SJSA1 (cell line): ENCODE measurements around the gene TUBGCP6. TPM values are rescaled to one million over a fixed set of nuclear protein-coding genes. Genes with fewer than 3 reads are reported as not detected.

Experiments
- DNase-seq, 2 experiments: peaks; one replicate each; pipeline ENCODE4 v3.0.0-alpha.2; 2015 to 2020; ENCODE audit warnings: low spot score in 2 of 2, low read depth in 1 of 2
- H3K27ac ChIP-seq: fragments of 250-450 bp; sonication (Bioruptor Pico); 2 replicates; pipeline ENCODE4 v1.5.1; 2020; ENCODE audit warnings: mild to moderate bottlenecking, moderate library complexity
- H3K27me3 ChIP-seq: fragments of 250-450 bp; sonication (Bioruptor Pico); replicated peaks from 2 replicates; pipeline ENCODE4 v1.5.1; 2020; ENCODE audit warnings: mild to moderate bottlenecking, moderate library complexity
- H3K36me3 ChIP-seq: fragments of 250-450 bp; sonication (Bioruptor Pico); 2 replicates; pipeline ENCODE4 v1.5.1; 2020; ENCODE audit warnings: mild to moderate bottlenecking
- H3K4me1 ChIP-seq: fragments of 250-450 bp; sonication (Bioruptor Pico); replicated peaks from 2 replicates; pipeline ENCODE4 v1.6.1; 2021; ENCODE audit warnings: mild to moderate bottlenecking
- H3K4me3 ChIP-seq: fragments of 250-450 bp; sonication (Bioruptor Pico); 2 replicates; pipeline ENCODE4 v1.5.1; 2020; ENCODE audit warnings: mild to moderate bottlenecking
- H3K9me3 ChIP-seq: fragments of 250-450 bp; sonication (Bioruptor Pico); replicated peaks from 2 replicates; pipeline ENCODE4 v1.5.1; 2020; ENCODE audit warnings: mild to moderate bottlenecking
- total RNA-seq: library from RNA; depleted of rRNA; stranded (reverse); fragments of >200 nt; shearing (Covaris generic); gene quantifications from 2 replicates; pipeline ENCODE4 v1.2.3, GENCODE V29; 2014

TUBGCP6 gene
- total RNA-seq, 1 experiment from 2014 or later = 17.4 TPM

DNA sequence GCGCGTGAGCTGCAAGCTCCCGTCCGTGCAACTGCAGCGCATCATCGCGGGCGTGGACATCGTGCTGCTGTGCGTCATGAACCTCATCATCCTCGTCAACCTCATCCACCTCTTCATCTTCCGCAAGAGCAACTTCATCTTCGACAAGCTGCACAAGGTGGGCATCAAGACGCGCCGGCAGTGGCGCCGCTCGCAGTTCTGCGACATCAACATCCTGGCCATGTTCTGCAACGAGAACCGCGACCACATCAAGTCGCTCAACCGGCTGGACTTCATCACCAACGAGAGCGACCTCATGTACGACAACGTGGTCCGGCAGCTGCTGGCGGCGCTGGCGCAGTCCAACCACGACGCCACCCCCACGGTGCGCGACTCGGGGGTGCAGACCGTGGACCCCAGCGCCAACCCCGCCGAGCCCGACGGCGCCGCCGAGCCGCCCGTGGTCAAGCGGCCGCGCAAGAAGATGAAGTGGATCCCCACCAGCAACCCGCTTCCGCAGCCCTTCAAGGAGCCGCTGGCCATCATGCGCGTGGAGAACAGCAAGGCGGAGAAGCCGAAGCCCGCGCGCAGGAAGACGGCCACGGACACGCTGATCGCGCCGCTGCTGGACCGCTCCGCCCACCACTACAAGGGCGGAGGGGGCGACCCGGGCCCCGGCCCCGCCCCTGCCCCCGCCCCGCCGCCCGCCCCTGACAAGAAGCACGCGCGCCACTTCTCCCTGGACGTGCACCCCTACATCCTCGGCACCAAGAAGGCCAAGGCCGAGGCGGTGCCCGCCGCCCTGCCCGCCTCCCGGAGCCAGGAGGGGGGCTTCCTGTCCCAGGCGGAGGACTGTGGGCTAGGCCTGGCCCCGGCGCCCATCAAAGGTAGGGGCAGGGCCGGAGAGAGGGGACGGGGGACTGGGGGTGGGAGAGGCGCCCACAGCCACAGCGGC, 67.0 kb downstream of the TUBGCP6 start:
- Histone ChIP-seq H3K9me3 (no peaks in the 10 kb centered on the region), H3K36me3 (no peaks in the 10 kb centered on the region), H3K4me3 (no peak overlapping the region), H3K27ac (no peak overlapping the region), H3K27me3 (no peaks in the 10 kb centered on the region), H3K4me1 (no peaks in the 10 kb centered on the region)
- DNase-seq = no peak

DNA sequence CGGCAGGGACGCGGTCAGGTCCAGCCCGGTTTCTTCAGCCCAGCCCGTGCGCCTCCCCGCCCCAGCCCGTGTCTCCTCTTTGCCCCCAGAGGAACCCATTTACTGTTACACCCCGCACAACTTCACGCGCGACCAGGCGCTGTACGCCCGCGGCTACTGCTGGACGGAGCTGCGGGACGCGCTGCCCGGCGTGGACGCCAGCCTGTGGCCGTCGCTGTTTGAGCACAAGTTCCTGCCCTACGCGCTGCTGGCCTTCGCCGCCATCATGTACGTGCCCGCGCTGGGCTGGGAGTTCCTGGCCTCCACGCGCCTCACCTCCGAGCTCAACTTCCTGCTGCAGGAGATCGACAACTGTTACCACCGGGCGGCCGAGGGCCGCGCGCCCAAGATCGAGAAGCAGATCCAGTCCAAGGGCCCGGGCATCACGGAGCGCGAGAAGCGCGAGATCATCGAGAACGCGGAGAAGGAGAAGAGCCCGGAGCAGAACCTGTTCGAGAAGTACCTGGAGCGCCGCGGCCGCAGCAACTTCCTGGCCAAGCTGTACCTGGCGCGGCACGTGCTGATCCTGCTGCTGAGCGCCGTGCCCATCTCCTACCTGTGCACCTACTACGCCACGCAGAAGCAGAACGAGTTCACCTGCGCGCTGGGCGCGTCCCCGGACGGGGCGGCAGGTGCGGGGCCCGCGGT, 67.8 kb downstream of the TUBGCP6 start:
- Histone ChIP-seq H3K4me1 (no peaks in the 10 kb centered on the region), H3K36me3 (no peaks in the 10 kb centered on the region), H3K27ac (no peak overlapping the region), H3K9me3 (no peaks in the 10 kb centered on the region), H3K4me3 (no peak overlapping the region), H3K27me3 (no peaks in the 10 kb centered on the region)
- no peak for DNase-seq

DNA sequence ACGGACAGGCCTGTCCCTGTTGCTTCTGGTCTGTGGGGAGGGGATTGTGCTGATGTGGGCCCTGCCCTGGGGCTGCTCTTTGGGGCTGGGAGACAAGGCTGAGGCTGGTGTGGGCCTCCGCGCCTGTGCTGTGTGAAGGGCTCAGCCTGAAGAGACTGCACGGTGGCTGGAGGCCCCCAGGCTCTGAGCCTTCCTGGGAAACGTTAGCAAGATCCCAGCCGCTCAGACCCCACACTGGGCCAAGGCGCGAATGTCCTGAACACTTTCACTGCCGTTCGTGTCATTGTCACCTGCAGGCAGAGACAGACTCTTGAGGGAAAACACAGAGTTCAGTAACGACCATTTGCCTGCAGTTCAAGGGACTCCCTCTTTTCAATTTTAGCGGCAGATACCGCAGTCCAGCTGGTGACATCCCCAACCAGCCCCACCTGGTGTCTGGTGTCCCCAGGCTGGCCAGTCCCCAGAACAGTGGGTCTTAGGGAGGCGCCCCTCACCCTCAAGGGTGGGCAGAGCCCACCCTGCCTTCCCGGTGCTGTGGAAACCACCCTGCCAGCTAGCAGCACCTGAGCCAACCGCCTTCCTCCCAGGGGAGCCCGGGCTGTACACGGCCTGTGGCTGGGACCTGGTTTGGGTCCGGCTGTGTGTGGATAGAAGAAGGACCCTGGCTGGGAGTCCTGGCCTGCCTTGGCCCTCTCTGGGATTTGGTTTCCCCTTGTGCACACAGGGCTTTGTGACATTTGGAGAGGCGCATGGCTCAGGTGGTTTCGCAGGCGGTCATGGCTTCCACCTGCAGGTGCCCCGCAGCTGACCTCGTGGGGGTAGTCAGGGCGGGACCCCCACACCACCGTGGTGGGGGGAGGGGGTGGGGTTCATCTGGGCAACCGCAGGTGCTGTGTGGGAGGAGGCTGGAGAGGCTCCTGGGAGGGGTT, 68.6 kb downstream of the TUBGCP6 start:
- H3K9me3 ChIP-seq = no peaks in the 10 kb centered on the region
- no peaks in the 10 kb centered on the region; the same call in 1 of the 2 replicates for H3K27me3 ChIP-seq
- no peak overlapping the region for H3K4me3 ChIP-seq
- DNase-seq = no peak
- H3K4me1 ChIP-seq = no peaks in the 10 kb centered on the region
- H3K36me3 ChIP-seq = no peaks in the 10 kb centered on the region
- no peak overlapping the region for H3K27ac ChIP-seq

DNA sequence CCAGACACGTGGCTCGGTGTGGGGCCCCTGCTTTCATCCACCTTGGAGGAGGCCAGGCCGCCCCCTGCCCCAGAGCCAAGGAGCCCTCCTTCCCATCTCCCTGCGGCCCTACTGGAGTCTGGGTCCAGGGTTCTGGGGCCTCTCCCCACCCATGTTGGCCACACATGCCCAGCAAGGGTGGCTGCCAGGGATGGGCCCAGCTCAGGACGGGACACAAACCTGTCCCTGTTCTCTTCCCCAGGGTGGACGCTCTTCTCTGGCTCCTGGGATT, 69.7 kb downstream of the TUBGCP6 start:
- Histone ChIP-seq H3K27ac (no peak overlapping the region), H3K4me3 (no peak overlapping the region), H3K36me3 (no peaks in the 10 kb centered on the region), H3K27me3 (peaks cover 5% of the 10 kb centered on the region; the same call in 1 of the 2 replicates), H3K9me3 (no peaks in the 10 kb centered on the region), H3K4me1 (peaks cover 3% of the 10 kb centered on the region; the same call in 1 of the 2 replicates)
- DNase-seq = no peak

DNA sequence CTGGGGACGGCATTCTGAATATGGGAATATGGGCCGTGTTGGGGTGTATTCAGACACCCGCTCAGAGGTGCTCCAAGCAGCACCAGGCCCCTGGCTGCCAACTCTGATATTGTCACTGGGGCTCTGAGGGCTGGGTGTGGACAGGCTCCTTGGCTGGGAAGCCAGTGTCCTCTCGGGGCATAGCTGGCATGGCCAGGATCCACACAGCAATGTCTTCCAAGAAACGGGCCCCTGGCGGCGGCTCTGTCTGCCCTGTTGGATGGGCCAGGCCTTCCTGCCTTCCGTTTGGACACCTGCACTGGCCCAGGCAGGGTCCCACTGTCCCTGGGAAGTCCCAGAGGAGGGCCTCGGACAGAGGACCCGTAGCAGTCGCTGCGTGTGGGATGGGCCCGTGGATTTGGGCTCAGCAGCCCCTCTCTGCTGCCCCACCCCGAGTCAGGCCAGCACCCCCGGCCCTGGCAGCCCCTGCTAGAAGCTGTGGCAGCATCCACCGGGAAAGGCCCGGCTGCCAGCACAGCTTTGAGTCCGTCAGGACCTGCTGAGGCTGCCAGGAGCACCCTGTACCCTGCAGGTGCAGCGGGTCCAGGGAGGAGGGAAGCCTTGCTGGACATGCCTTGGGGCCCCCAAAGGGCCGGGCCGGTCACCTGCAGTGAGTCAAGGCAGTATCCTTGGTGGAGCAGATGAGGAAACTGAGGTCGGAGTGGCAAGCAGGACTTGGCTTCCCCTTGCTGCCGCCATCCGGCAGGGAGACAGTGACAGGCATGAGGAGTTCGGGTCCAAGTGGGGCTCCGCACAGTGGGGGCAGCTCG, 70.2 kb downstream of the TUBGCP6 start:
- DNase-seq = no peak
- H3K27ac ChIP-seq = no peak overlapping the region
- no peak overlapping the region for H3K4me3 ChIP-seq
- peaks cover 5% of the 10 kb centered on the region; the same call in 1 of the 2 replicates for H3K27me3 ChIP-seq
- H3K4me1 ChIP-seq = peaks cover 3% of the 10 kb centered on the region; the same call in 1 of the 2 replicates
- no peaks in the 10 kb centered on the region for H3K36me3 ChIP-seq
- H3K9me3 ChIP-seq = no peaks in the 10 kb centered on the region

DNA sequence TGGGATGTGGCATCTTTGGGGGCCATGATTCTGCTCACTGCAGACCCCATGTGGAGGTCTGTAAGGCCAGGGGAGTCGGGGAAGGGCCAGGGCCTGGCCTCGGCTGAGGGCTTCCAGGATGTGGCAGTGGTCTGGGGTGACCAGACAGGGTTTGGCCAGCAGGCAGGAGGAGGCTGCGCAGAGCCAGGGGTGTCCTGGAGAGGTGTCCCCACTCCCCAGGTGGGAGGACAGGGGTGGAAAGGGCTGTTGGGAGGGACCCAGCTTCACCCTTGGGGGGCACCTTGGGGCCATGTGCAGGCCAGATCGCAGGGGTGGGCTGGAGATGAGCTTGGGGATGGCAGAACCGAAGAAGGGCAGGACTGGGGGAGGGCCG, 70.9 kb downstream of the TUBGCP6 start:
- Histone ChIP-seq H3K27me3 (peaks cover 9% of the 10 kb centered on the region; the same call in 1 of the 2 replicates), H3K27ac (no peak overlapping the region), H3K4me1 (peaks cover 3% of the 10 kb centered on the region; the same call in 1 of the 2 replicates), H3K36me3 (no peaks in the 10 kb centered on the region), H3K9me3 (no peaks in the 10 kb centered on the region), H3K4me3 (no peak overlapping the region)
- DNase-seq = no peak

DNA sequence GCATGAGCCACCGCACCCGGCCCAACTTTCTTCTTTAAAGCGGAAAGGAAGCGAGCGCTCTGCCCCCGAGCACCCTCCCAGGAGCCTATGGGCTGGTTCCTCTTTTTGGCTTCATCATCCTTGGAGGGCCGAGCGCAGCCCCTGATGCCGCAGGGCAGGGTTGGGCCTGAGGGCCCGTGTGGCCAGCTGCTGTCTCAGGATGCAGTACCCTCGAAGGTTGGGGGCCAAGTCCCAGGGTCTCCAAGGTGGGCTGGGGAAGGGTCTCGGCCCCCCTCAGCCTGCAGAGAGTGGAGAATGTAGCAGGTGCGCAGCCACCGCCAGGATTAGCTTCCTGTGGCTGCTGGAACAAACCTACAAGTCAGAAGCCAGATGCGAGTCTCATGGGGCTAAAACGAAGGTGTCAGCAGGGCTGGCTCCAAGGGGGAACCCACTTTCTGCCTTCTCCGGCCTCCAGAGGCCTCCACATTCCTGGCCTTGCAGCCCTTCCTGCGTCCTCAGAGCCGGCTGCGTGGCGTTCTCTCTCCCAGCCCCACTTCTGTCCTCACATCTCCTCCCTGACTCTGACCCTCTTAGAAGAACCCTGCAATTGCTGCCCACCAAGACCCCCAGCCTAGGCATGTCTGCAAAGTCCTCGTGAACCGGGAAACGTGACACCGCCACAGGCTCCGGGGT, 71.4 kb downstream of the TUBGCP6 start:
- Histone ChIP-seq H3K4me1 (peaks cover 3% of the 10 kb centered on the region; the same call in 1 of the 2 replicates), H3K9me3 (no peaks in the 10 kb centered on the region), H3K27ac (no peak overlapping the region), H3K27me3 (peaks cover 11% of the 10 kb centered on the region; the same call in 1 of the 2 replicates), H3K4me3 (no peak overlapping the region), H3K36me3 (no peaks in the 10 kb centered on the region)
- no peak for DNase-seq

DNA sequence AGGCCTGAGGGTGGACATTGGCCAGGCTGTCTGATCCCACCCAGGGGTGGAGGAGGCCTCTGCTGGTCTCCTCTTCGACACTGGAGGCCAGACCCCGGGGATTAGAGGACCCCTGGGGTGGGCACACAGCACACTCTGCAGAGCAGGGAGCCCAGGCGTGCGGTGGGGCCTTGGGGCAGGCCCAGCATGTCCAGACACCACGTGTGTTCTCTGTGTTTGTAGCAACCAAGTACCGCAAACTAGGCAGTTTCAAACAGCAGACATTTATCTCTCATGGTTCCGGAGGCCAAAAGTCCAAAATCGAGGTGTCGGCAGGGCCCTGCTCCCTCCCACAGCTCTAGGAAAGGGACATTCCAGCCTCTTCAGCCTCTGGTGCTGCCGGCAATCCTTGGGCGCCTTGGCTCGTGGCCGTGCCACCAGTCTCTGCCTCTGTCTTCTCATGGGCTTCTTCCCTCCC, 72.8 kb downstream of the TUBGCP6 start:
- Histone ChIP-seq H3K27ac (no peak overlapping the region), H3K4me3 (no peak overlapping the region), H3K9me3 (no peaks in the 10 kb centered on the region), H3K27me3 (peaks cover 11% of the 10 kb centered on the region; the same call in 1 of the 2 replicates), H3K4me1 (peaks cover 3% of the 10 kb centered on the region; the same call in 1 of the 2 replicates), H3K36me3 (no peaks in the 10 kb centered on the region)
- DNase-seq = no peak

DNA sequence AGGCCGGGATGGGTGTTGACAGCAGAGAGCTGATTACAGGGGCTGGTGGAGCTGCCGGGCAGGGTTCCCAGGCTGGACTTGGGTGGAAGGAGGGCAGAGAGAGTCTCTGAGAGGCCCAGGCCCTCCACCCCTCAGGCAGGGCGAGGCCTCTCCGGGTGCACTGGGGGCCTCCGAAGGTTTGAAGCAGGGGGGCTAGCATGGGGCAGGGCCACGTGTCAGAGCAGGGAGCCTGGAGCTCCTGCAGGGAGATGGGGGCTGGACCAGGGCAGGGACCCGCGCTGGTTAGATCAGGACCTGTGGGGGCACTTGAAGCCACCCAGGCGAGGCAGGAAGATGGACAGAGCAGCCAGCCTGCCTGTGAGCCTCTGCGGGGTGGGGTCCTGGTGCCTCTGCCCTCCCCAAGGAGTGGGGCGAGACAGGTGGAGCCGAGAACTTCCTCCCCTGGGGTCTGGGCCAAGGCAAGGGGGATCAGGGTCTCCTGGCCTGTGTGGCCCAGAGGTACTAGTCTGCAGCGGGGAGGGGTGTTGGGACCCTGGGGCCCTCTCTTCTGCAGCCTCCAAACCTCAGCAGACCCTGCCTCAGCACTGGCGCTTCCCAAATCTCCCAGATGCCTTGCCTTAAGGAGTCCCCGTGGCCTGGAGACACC, 73.4 kb downstream of the TUBGCP6 start:
- no peaks in the 10 kb centered on the region for H3K36me3 ChIP-seq
- H3K9me3 ChIP-seq = no peaks in the 10 kb centered on the region
- peaks cover 3% of the 10 kb centered on the region; the same call in 1 of the 2 replicates for H3K4me1 ChIP-seq
- no peak overlapping the region for H3K4me3 ChIP-seq
- no peak for DNase-seq
- no peak overlapping the region for H3K27ac ChIP-seq
- H3K27me3 ChIP-seq = peaks cover 11% of the 10 kb centered on the region; the same call in 1 of the 2 replicates

DNA sequence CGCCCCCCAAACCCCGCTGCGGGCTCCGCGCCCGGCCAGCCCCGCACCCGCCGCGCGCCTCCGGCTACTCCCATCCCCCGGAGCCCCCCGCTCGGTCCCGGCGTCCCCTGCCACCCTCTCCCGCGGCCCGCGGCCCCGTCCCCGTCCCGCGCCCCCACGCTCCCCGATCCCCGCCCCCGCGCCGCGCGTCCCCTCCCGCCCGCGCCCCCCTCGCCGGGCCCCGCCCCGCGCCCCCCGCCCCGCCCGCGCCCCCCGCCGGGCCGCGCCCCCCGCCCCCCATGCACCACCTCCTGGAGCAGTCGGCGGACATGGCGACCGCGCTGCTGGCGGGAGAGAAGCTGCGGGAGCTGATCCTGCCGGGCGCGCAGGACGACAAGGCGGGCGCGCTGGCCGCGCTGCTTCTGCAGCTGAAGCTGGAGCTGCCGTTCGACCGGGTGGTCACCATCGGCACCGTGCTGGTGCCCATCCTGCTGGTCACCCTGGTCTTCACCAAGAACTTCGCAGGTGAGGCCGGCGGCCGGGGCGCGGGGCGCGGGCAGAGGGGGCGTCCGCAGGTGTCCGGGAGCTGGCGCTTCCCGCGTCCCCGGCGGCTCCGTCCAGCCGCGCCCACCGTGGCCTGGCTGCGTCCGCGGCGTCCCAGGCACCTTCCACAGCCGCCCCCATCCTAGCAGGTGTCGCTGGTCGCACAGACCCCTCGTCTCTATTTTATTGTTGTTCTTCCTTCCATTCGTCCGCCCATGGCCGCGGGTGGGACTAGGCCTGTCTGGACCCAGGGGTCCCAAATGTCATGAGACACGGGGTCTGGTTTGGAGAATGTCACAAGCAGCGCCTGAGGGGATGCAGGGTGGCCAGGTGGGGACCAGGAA, 74.1 kb downstream of the TUBGCP6 start, which contains the start of gene PANX2:
TSS of gene PANX2 (plus strand) at position 279 of the 866 bp plus-strand sequence. CDS start at position 279, 0 bp downstream.
- Histone ChIP-seq H3K36me3 (no peaks in the 10 kb centered on the region), H3K4me3 (peak within 1 kb of the TSS; percentile 34), H3K27me3 (peaks cover 11% of the 10 kb centered on the region; the same call in 1 of the 2 replicates), H3K27ac (no peak within 1 kb of the TSS), H3K4me1 (peaks cover 3% of the 10 kb centered on the region; the same call in 1 of the 2 replicates), H3K9me3 (no peaks in the 10 kb centered on the region)
- no peak for DNase-seq

DNA sequence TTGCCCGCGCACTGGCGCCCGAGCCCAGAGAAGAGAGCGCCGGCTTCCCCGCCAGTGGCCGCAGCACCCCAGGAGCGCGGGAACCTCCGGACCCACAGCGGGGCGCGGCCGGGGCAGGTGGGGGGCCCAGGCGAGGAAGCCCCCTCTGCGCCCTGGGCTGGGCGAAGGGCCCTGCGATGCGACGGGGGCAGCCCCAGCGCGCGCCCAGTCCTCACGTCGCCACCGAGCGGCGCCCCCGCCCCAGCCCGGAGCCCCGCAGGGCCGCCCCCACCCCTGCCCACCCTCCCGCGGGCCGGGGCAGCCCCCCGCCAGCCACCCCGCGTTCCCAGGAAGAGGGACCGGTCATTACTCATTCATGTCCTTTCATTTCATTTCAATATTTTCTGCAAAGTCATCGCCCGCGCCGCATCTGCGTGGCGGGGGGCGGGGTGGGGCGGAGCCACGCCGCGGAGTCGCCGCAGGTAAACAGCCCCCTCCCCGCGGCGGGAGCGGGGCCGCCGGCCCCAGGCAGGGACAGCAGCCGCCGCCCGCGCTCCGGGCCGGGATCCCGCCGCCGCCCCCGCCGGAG, 75.0 kb downstream of the TUBGCP6 start:
- no peak for DNase-seq
- peak overlapping the region; percentile 34 for H3K4me3 ChIP-seq
- no peaks in the 10 kb centered on the region for H3K9me3 ChIP-seq
- H3K27me3 ChIP-seq = peaks cover 11% of the 10 kb centered on the region; the same call in 1 of the 2 replicates
- H3K4me1 ChIP-seq = peaks cover 3% of the 10 kb centered on the region; the same call in 1 of the 2 replicates
- H3K36me3 ChIP-seq = no peaks in the 10 kb centered on the region
- no peak overlapping the region for H3K27ac ChIP-seq
